ENCODE data around the gene CDCP1.

The CDCP1 gene

GRCh38 chr3:45097296-45097883 is 48.8 kb downstream of the CDCP1 start:
- no peak overlapping the region for H3K27ac ChIP-seq (ENCODE audit: low read length)
- H3F3A ChIP-seq (ENCODE audit: insufficient read depth, low read length), result no peaks in the 10 kb centered on the region
- no peak overlapping the region for H2AFZ ChIP-seq (ENCODE audit: low read length)
- no peak overlapping the region for H3K4me3 ChIP-seq (ENCODE audit: low read length)
- no peaks in the 10 kb centered on the region for H3K9me3 ChIP-seq (replicated peaks; ENCODE audit: insufficient read depth, low read length)
- H3K9ac ChIP-seq (ENCODE audit: low read length), result no peak overlapping the region
- H3K79me2 ChIP-seq (ENCODE audit: low read length), result no peaks in the 10 kb centered on the region
- no peak for DNase-seq
- no peaks in the 10 kb centered on the region for H3K36me3 ChIP-seq (replicated peaks; ENCODE audit: insufficient read depth, low read length)
- no peak for TF ChIP-seq EZH2phosphoT487 (IDR thresholded peaks at IDR 0.05; ENCODE audit: low read length)
- TF ChIP-seq CTCF (IDR thresholded peaks at IDR 0.05; ENCODE audit: low read length), result no peak
- TF ChIP-seq EZH2 (optimal IDR thresholded peaks at IDR 0.05; ENCODE audit: low read depth, low read length), result no peak
- no peak overlapping the region for H3K4me2 ChIP-seq (ENCODE audit: low read depth, low read length)
- no peaks in the 10 kb centered on the region for H4K20me1 ChIP-seq (ENCODE audit: insufficient read depth, low read length)
- no peaks in the 10 kb centered on the region for H3K27me3 ChIP-seq (replicated peaks; ENCODE audit: insufficient read depth, low read length)
- no peaks in the 10 kb centered on the region for H3K9me2 ChIP-seq (replicated peaks; ENCODE audit: insufficient read depth, low read length)
- H3K4me1 ChIP-seq (ENCODE audit: low read length), result no peaks in the 10 kb centered on the region

- no peaks in the 10 kb centered on the region for H3F3A ChIP-seq (ENCODE audit: insufficient read depth, low read length)
- no peak overlapping the region for H3K4me2 ChIP-seq (ENCODE audit: low read depth, low read length)
- TF ChIP-seq EZH2 (optimal IDR thresholded peaks at IDR 0.05; ENCODE audit: low read depth, low read length) (no peak), EZH2phosphoT487 (IDR thresholded peaks at IDR 0.05; ENCODE audit: low read length) (no peak), CTCF (IDR thresholded peaks at IDR 0.05; ENCODE audit: low read length) (no peak)
- no peaks in the 10 kb centered on the region for H3K9me3 ChIP-seq (replicated peaks; ENCODE audit: insufficient read depth, low read length)
- no peaks in the 10 kb centered on the region for H3K79me2 ChIP-seq (ENCODE audit: low read length)
- H3K4me3 ChIP-seq (ENCODE audit: low read length), result no peak overlapping the region
- H3K27me3 ChIP-seq (replicated peaks; ENCODE audit: insufficient read depth, low read length), result no peaks in the 10 kb centered on the region
- H3K9me2 ChIP-seq (replicated peaks; ENCODE audit: insufficient read depth, low read length), result no peaks in the 10 kb centered on the region
- H3K27ac ChIP-seq (ENCODE audit: low read length), result no peak overlapping the region
- no peaks in the 10 kb centered on the region for H3K36me3 ChIP-seq (replicated peaks; ENCODE audit: insufficient read depth, low read length)
- H3K9ac ChIP-seq (ENCODE audit: low read length), result no peak overlapping the region
- H2AFZ ChIP-seq (ENCODE audit: low read length), result no peak overlapping the region
- H4K20me1 ChIP-seq (ENCODE audit: insufficient read depth, low read length), result no peaks in the 10 kb centered on the region
- no peak for DNase-seq
- H3K4me1 ChIP-seq (ENCODE audit: low read length), result no peaks in the 10 kb centered on the region
These were observed 50.2 kb downstream of the CDCP1 start for GRCh38 chr3:45095916-45096526.

GRCh38 chr3:45093176-45093575 is 53.0 kb downstream of the CDCP1 start:
- Histone ChIP-seq H3K36me3 (replicated peaks; ENCODE audit: insufficient read depth, low read length) (no peaks in the 10 kb centered on the region), H3K27ac (ENCODE audit: low read length) (no peak overlapping the region), H3K4me1 (ENCODE audit: low read length) (no peaks in the 10 kb centered on the region), H2AFZ (ENCODE audit: low read length) (no peak overlapping the region), H3K9me2 (replicated peaks; ENCODE audit: insufficient read depth, low read length) (no peaks in the 10 kb centered on the region), H3F3A (ENCODE audit: insufficient read depth, low read length) (no peaks in the 10 kb centered on the region), H3K4me2 (ENCODE audit: low read depth, low read length) (no peak overlapping the region), H3K79me2 (ENCODE audit: low read length) (no peaks in the 10 kb centered on the region), H3K9ac (ENCODE audit: low read length) (no peak overlapping the region), H3K4me3 (ENCODE audit: low read length) (no peak overlapping the region), H3K27me3 (replicated peaks; ENCODE audit: insufficient read depth, low read length) (no peaks in the 10 kb centered on the region), H4K20me1 (ENCODE audit: insufficient read depth, low read length) (no peaks in the 10 kb centered on the region), H3K9me3 (replicated peaks; ENCODE audit: insufficient read depth, low read length) (no peaks in the 10 kb centered on the region)
- no peak for DNase-seq
- TF ChIP-seq CTCF (IDR thresholded peaks at IDR 0.05; ENCODE audit: low read length) (no peak), EZH2 (optimal IDR thresholded peaks at IDR 0.05; ENCODE audit: low read depth, low read length) (no peak), EZH2phosphoT487 (IDR thresholded peaks at IDR 0.05; ENCODE audit: low read length) (no peak)

All from MM.1S (cell line).